Measurements from ENCODE around the gene CCDC149.

CCDC149 gene

DNA sequence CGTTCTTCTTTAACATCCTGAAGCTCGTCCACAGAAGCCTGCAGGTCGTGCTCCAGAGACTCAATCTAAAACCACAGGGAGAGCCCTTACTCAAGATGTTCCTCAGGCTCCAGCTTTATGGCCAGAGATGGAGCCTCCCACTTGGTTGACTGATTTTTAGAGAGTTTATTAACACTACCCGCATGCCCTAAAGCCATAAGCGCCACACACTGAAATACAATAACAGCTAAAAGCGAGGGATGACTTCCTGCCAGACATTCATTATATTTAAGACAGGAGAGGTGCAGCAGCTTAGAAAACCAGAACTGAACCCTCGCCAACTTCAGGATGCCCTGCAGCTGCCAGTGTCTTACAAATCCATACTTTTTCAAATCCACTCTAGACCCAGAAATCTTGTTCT, 75.5 kb downstream of the CCDC149 start:
- Histone ChIP-seq H3K4me2 (ENCODE audit: insufficient read depth, low read length) (no peak overlapping the region), H3K27ac (ENCODE audit: low read length) (no peak overlapping the region), H2AFZ (ENCODE audit: low read depth, low read length) (no peak overlapping the region), H3K4me3 (ENCODE audit: low read depth in 1 of 2, low read length in 2 of 2) (no peak overlapping the region), H3K9ac (ENCODE audit: low read depth, low read length) (no peak overlapping the region), H3K36me3 (ENCODE audit: insufficient read depth, low read length) (no peaks in the 10 kb centered on the region), H3K27me3 (ENCODE audit: insufficient read depth, low read length, poor library complexity) (no peaks in the 10 kb centered on the region), H3K4me1 (ENCODE audit: insufficient read depth, low read length) (no peaks in the 10 kb centered on the region), H3K79me2 (ENCODE audit: insufficient read depth, low read length) (no peaks in the 10 kb centered on the region), H4K20me1 (ENCODE audit: insufficient read depth, low read length) (no peaks in the 10 kb centered on the region; the same call in 1 of the 2 replicates), H3K9me3 (ENCODE audit: insufficient read depth, low read length, severe bottlenecking) (no peaks in the 10 kb centered on the region)
- TF ChIP-seq CTCF (IDR thresholded peaks at IDR 0.05; ENCODE audit: borderline replicate concordance, extremely low read depth, low read length, poor library complexity, severe bottlenecking) (no peak), EZH2 (IDR thresholded peaks at IDR 0.05; ENCODE audit: borderline replicate concordance, low read depth, low read length, severe bottlenecking) (no peak)
- DNase-seq (no peak), ATAC-seq (ENCODE audit: insufficient read depth, low read depth) (no peak)

DNA sequence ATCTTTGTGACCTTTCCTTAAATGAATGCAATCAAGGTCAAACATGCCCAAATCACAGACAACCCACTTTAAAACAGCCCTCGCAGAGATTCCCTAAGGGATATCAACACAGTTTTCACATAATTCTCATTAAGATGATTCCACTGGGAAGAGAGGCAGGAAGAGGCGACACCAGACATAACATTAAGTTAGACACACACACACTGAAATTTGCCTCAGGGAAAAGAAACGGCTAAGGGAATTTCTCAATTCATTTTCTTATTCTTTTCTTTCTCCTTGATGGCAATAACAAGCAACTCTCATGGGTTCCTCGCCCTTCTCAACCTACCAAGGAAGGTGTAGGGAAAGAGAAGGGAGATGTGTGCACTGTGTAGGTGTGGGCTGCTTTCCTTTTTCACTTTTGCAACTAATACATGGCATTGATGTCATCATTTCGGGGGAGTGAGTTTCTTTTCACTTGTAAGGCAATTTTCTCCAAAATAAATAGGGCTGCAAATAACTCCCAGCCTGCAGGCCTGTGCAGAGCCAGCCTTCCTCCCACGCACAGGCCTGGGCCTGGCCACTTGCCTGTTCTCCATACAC, 76.1 kb downstream of the CCDC149 start:
- H3K36me3 ChIP-seq (ENCODE audit: insufficient read depth, low read length) = no peaks in the 10 kb centered on the region
- H3K9ac ChIP-seq (ENCODE audit: low read depth, low read length) = no peak overlapping the region
- no peak overlapping the region for H3K4me2 ChIP-seq (ENCODE audit: insufficient read depth, low read length)
- H3K4me3 ChIP-seq (ENCODE audit: low read depth in 1 of 2, low read length in 2 of 2) = no peak overlapping the region
- no peak for DNase-seq
- no peak for TF ChIP-seq CTCF (IDR thresholded peaks at IDR 0.05; ENCODE audit: borderline replicate concordance, extremely low read depth, low read length, poor library complexity, severe bottlenecking)
- no peak for TF ChIP-seq EZH2 (IDR thresholded peaks at IDR 0.05; ENCODE audit: borderline replicate concordance, low read depth, low read length, severe bottlenecking)
- no peak overlapping the region for H2AFZ ChIP-seq (ENCODE audit: low read depth, low read length)
- no peaks in the 10 kb centered on the region for H3K27me3 ChIP-seq (ENCODE audit: insufficient read depth, low read length, poor library complexity)
- H3K27ac ChIP-seq (ENCODE audit: low read length) = no peak overlapping the region
- ATAC-seq (ENCODE audit: insufficient read depth, low read depth) = no peak
- H3K79me2 ChIP-seq (ENCODE audit: insufficient read depth, low read length) = no peaks in the 10 kb centered on the region
- no peaks in the 10 kb centered on the region for H3K4me1 ChIP-seq (ENCODE audit: insufficient read depth, low read length)
- no peaks in the 10 kb centered on the region for H3K9me3 ChIP-seq (ENCODE audit: insufficient read depth, low read length, severe bottlenecking)
- H4K20me1 ChIP-seq (ENCODE audit: insufficient read depth, low read length) = no peaks in the 10 kb centered on the region; the same call in 1 of the 2 replicates

DNA sequence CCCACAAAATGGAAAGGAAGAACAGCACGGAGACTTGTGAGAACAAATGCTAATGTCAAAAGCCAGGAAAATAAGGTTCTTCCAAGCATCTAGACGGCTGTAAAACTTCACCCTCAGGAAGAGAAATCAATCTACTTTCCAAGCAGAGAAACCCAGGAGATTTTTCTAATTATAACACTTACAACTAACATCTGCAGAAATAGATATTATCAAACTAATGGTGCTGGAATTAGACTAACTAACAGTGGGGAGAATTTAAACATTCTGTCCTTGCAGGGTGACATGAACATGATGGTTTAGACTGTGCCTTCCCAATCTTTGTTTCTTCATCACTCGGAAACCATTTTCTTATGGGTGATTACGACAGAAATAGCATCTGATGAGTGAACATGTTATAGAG, 77.1 kb downstream of the CCDC149 start:
- H3K4me1 ChIP-seq (ENCODE audit: insufficient read depth, low read length) = no peaks in the 10 kb centered on the region
- no peak overlapping the region for H3K27ac ChIP-seq (ENCODE audit: low read length)
- no peak overlapping the region for H2AFZ ChIP-seq (ENCODE audit: low read depth, low read length)
- H3K79me2 ChIP-seq (ENCODE audit: insufficient read depth, low read length) = no peaks in the 10 kb centered on the region
- no peaks in the 10 kb centered on the region for H3K9me3 ChIP-seq (ENCODE audit: insufficient read depth, low read length, severe bottlenecking)
- H3K9ac ChIP-seq (ENCODE audit: low read depth, low read length) = no peak overlapping the region
- no peaks in the 10 kb centered on the region for H3K36me3 ChIP-seq (ENCODE audit: insufficient read depth, low read length)
- H3K27me3 ChIP-seq (ENCODE audit: insufficient read depth, low read length, poor library complexity) = no peaks in the 10 kb centered on the region
- DNase-seq (no peak), ATAC-seq (ENCODE audit: insufficient read depth, low read depth) (no peak)
- no peaks in the 10 kb centered on the region; the same call in 1 of the 2 replicates for H4K20me1 ChIP-seq (ENCODE audit: insufficient read depth, low read length)
- no peak overlapping the region for H3K4me3 ChIP-seq (ENCODE audit: low read depth in 1 of 2, low read length in 2 of 2)
- no peak for TF ChIP-seq CTCF (IDR thresholded peaks at IDR 0.05; ENCODE audit: borderline replicate concordance, extremely low read depth, low read length, poor library complexity, severe bottlenecking)
- TF ChIP-seq EZH2 (IDR thresholded peaks at IDR 0.05; ENCODE audit: borderline replicate concordance, low read depth, low read length, severe bottlenecking) = no peak
- no peak overlapping the region for H3K4me2 ChIP-seq (ENCODE audit: insufficient read depth, low read length)

Measured in DND-41 (cell line).